GM18502 (cell line): ENCODE measurements around the gene DOCK9.
"Not testable (repeated sequence)": the region's sequence is repeated elsewhere in the genome, so short reads cannot be mapped to it uniquely, and the experiment has no call there.

Experiments used
- ATAC-seq: cut with Tn5 transposase; IDR thresholded peaks from one replicate; pipeline ENCODE4 v1.9.1; 2021; ENCODE audit warnings: mild to moderate bottlenecking; ENCODE audit not compliant: unreplicated experiment, poor library complexity

Gene DOCK9

DNA sequence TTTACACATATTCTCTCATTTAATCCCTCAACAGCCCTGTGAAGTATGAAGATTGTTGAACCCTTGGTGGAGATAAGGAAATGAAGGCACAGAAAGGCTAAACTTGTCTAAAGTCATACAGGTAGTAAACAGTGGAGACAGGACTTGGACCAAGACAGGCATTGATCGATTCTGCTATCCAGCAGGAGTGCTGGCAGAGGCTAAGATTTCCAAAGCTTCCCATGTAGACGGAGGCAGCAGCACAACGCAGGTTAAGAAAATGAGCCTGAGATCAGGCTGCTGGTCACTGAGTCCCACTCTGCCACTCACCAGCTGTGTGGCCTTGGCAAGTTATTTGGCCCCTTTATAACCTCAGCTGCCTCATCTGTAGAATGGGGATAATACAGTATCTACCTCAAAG lies 140.0 kb downstream of the DOCK9 start:
- ATAC-seq: no peak

DNA sequence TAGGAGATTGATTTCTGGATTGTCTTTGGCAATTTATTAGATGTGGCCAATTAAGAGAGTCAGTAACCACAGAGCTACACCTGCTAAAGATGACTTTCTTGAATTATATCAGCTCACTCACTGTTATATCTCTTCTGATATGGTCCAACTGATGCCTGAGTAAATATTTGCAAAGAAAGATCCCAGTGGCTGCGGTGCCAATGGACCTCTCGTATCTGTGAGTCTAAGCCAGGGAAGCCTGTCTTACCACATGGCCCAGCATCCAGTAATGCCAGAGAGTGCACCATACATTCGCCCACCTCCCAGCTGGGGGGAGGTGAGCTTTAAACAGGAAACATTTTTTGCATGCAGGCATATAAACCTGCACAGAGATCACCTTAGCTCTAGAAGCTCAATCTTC lies 142.7 kb downstream of the DOCK9 start:
- ATAC-seq: no peak

- no peak for ATAC-seq
Observed at GRCh38 chr13:98834254-98834960, 143.5 kb downstream of the DOCK9 start.

GRCh38 chr13:98831236-98831635 lies 146.6 kb downstream of the DOCK9 start:
- no peak for ATAC-seq

GRCh38 chr13:98829541-98829940 lies 148.3 kb downstream of the DOCK9 start:
- no peak for ATAC-seq

- ATAC-seq: no peak
Observed at GRCh38 chr13:98828614-98829013, 149.2 kb downstream of the DOCK9 start.

GRCh38 chr13:98827449-98827848 lies 150.4 kb downstream of the DOCK9 start:
- ATAC-seq: no peak

DNA sequence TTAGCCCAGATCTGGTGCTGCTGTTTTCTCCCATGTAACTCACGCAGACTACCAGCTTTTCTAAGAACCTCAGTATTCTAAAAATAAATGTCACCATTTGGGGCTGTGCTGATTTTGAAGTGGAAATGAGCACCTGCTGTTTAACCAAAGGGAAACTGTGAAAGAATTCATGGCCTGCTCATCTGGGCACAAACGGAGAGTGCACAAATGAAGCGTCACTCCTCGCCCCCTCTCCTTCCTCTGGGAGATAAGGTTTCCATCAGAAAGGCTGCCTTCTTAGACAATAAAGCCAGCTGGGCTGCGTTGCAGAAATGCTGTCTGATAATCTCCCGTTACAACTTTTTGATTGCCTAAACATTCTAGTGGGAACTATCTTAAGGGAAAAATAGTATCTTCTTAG lies 151.7 kb downstream of the DOCK9 start:
- ATAC-seq: no peak

DNA sequence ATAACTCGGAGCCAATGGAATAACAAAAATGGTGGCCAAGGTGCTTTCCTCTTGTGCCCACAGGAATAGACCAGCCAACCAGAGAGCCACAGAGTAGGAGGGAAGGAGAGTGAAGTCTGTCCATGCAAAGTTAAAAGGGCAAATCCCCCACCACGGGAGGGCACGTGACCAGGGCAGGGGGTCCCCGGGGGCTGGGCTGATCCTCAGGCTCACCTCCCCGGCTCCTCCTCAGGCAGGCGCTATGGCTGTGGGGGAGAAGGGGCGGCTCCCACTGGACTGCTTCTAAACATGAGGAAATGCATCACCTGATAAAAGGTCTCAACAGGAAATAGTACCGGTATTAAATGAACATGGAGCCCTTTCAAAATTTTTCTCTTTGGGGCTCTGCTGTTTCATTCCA lies 152.2 kb downstream of the DOCK9 start:
- no peak for ATAC-seq

- ATAC-seq: no peak
Observed at GRCh38 chr13:98824376-98825160, 153.3 kb downstream of the DOCK9 start.

DNA sequence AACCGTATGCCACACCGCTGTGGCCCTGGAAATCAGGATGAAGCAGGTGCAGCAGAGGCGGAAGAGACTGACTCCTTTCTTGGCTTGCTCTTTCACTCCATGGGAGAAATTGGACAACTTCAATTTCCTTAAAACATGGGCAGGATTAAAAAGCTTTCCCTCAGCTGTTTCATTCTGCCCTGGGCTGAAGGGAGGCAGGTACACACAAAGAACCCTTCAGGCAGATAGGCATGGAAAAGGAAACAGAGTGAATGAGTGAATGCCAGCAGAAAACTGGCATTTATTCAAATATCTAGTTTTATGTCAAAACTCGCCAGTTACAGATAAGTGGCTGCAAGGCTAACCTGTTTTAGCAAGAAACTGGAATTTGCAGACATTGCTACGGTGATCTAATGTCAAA lies 154.4 kb downstream of the DOCK9 start:
- no peak for ATAC-seq

GRCh38 chr13:98822225-98822606 lies 155.6 kb downstream of the DOCK9 start:
- ATAC-seq: no peak

- no peak for ATAC-seq
Observed at GRCh38 chr13:98821372-98822224, 156.3 kb downstream of the DOCK9 start.

GRCh38 chr13:98820744-98821371 lies 157.0 kb downstream of the DOCK9 start:
- ATAC-seq: no peak

DNA sequence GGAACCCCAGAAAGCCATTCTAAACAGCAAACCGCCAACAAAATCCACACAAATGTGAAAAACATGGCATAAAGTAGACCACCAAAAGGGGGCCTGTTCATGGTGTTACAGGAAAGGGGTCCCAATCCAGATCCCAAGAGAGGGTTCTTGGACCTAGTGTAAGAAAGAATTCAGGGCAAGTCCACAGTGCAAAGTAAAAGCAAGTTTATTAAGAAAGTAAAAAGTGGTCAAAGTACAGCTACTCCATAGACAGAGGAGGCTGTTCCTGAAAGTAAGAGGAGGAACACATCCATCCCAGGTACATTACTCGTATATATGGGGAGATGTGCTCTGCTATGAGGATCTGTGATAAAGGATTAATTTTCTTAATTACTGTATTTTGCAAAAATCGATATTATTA lies 157.6 kb downstream of the DOCK9 start:
- no peak for ATAC-seq

- no peak for ATAC-seq
Observed at GRCh38 chr13:98819382-98820010, 158.4 kb downstream of the DOCK9 start.

DNA sequence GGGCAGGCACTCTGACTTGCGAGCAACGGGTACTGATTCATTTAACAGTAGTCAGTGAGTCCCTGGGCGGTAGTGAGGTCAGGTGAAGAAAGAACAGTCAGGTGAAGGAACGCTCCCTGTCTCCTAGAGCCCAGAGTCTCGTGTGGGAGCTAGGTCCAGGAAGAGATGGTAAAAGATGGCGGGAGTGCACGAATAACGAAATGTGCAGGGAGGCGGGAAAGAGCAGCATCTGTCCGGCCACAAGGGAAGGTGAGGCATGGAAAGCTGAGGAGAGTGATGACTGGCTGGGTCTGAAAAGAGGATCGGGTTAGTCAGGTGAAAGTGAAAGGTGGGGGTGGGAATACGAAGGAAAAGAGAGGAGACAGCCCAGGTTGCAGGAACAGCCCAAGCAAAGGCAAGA lies 161.5 kb downstream of the DOCK9 start:
- ATAC-seq: no peak

GRCh38 chr13:98813993-98814392 lies 163.9 kb downstream of the DOCK9 start:
- ATAC-seq: no peak

DNA sequence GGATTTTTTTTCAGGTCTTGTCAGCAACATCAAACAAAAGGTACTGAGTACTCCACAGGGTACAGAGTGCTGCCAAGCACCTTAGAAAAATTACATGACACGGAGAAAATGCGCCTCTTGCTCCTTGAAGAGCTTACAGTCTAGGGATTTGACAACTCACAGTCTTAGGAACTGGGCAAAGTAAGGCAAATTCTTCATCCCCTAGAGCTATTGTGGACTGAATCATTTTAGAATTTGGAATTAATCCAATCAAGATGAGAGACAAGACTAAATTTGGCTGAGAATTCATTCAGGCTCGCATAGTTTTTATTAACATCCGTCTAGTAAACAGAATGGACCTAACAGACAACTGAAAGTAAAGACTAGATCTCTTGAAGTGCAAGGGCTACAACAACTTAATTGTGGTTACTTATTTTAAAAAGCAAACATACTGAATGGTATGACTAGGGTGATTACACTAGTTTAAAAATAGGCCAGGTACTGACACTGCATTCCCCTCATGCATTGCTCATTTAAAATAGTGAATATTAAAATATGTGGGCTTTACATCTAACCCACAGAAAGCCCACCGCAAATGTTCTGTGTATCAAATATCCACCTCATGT lies 165.6 kb downstream of the DOCK9 start:
- not testable (repeated sequence) for ATAC-seq

GRCh38 chr13:98810746-98811145 lies 167.1 kb downstream of the DOCK9 start:
- ATAC-seq: no peak
